ENCODE data around the gene C1orf226.

C1orf226 gene

GRCh38 chr1:162375463-162375862 lies 6.1 kb upstream of the C1orf226 start:
- no peak overlapping the region for H4K5ac ChIP-seq (ENCODE audit: low read length)
- H3K4ac ChIP-seq (ENCODE audit: low read depth, low read length), result no peak overlapping the region
- H3K18ac ChIP-seq (ENCODE audit: low read length), result no peak overlapping the region
- no peak overlapping the region for H4K8ac ChIP-seq (ENCODE audit: low read depth, low read length)
- H3K79me2 ChIP-seq (ENCODE audit: control insufficient read depth, insufficient read depth, low read length), result no peaks in the 10 kb centered on the region
- no peaks in the 10 kb centered on the region for H3K79me1 ChIP-seq (ENCODE audit: low read length)
- no peaks in the 10 kb centered on the region for H3K27me3 ChIP-seq (ENCODE audit: insufficient read depth, low read length, poor library complexity)
- H3K9ac ChIP-seq (ENCODE audit: low read length), result no peak overlapping the region
- no peak overlapping the region for H2BK5ac ChIP-seq (ENCODE audit: low read length)
- WGBS (ENCODE audit: extremely low coverage, insufficient coverage, low lambda C conversion rate), result no CpG with 5 or more reads among the region's 8 CpGs
- H3K4me2 ChIP-seq (ENCODE audit: low read length), result no peak overlapping the region
- no peaks in the 10 kb centered on the region for H3K4me1 ChIP-seq (ENCODE audit: control insufficient read depth, low read depth, low read length)
- no peak overlapping the region for H2BK120ac ChIP-seq (ENCODE audit: low read depth, low read length)
- no peak overlapping the region for H3K56ac ChIP-seq (ENCODE audit: low read length)
- no peak overlapping the region for H2BK15ac ChIP-seq (replicated peaks; ENCODE audit: low read depth)
- no peak overlapping the region for H3K27ac ChIP-seq (ENCODE audit: low read depth, low read length)
- no peaks in the 10 kb centered on the region for H3K36me3 ChIP-seq (ENCODE audit: control insufficient read depth, insufficient read depth, low read length)
- H3K23ac ChIP-seq (ENCODE audit: low read length), result no peak overlapping the region
- H2AK5ac ChIP-seq (ENCODE audit: low read length), result no peak overlapping the region
- H3K4me3 ChIP-seq (ENCODE audit: low read length), result no peak overlapping the region
- DNase-seq, result no peak

- Histone ChIP-seq H3K27me3 (ENCODE audit: insufficient read depth, low read length, poor library complexity) (no peaks in the 10 kb centered on the region), H3K9ac (ENCODE audit: low read length) (no peak within 1 kb of the TSS), H3K18ac (ENCODE audit: low read length) (no peak within 1 kb of the TSS), H2BK15ac (replicated peaks; ENCODE audit: low read depth) (no peak within 1 kb of the TSS), H4K5ac (ENCODE audit: low read length) (no peak within 1 kb of the TSS), H3K23ac (ENCODE audit: low read length) (no peak within 1 kb of the TSS), H3K4me2 (ENCODE audit: low read length) (no peak within 1 kb of the TSS), H2BK5ac (ENCODE audit: low read length) (no peak within 1 kb of the TSS), H3K56ac (ENCODE audit: low read length) (no peak within 1 kb of the TSS), H3K4me3 (ENCODE audit: low read length) (no peak within 1 kb of the TSS), H4K8ac (ENCODE audit: low read depth, low read length) (no peak within 1 kb of the TSS), H3K4ac (ENCODE audit: low read depth, low read length) (no peak within 1 kb of the TSS), H3K4me1 (ENCODE audit: control insufficient read depth, low read depth, low read length) (no peaks in the 10 kb centered on the region), H3K36me3 (ENCODE audit: control insufficient read depth, insufficient read depth, low read length) (no peaks in the 10 kb centered on the region), H3K79me2 (ENCODE audit: control insufficient read depth, insufficient read depth, low read length) (no peaks in the 10 kb centered on the region), H2BK120ac (ENCODE audit: low read depth, low read length) (no peak within 1 kb of the TSS), H3K79me1 (ENCODE audit: low read length) (no peaks in the 10 kb centered on the region), H3K27ac (ENCODE audit: low read depth, low read length) (no peak within 1 kb of the TSS), H2AK5ac (ENCODE audit: low read length) (no peak within 1 kb of the TSS)
- no peak for DNase-seq
- no CpG with 5 or more reads among the region's 5 CpGs for WGBS (ENCODE audit: extremely low coverage, insufficient coverage, low lambda C conversion rate)
Measured at GRCh38 chr1:162376691-162377090, 4.8 kb upstream of the C1orf226 start, which contains the start of gene SPATA46. TSS of gene SPATA46 (minus strand) at chr1:162376854. CDS start at chr1:162376790, 64 bp downstream.

GRCh38 chr1:162380061-162380846 lies 1.3 kb upstream of the C1orf226 start:
- Histone ChIP-seq H4K5ac (ENCODE audit: low read length) (no peak overlapping the region), H3K9ac (ENCODE audit: low read length) (no peak overlapping the region), H2AK5ac (ENCODE audit: low read length) (no peak overlapping the region), H3K4ac (ENCODE audit: low read depth, low read length) (no peak overlapping the region), H3K23ac (ENCODE audit: low read length) (no peak overlapping the region), H3K36me3 (ENCODE audit: control insufficient read depth, insufficient read depth, low read length) (no peaks in the 10 kb centered on the region), H2BK120ac (ENCODE audit: low read depth, low read length) (no peak overlapping the region), H3K4me3 (ENCODE audit: low read length) (no peak overlapping the region), H3K27me3 (ENCODE audit: insufficient read depth, low read length, poor library complexity) (no peaks in the 10 kb centered on the region), H3K79me1 (ENCODE audit: low read length) (no peaks in the 10 kb centered on the region), H4K8ac (ENCODE audit: low read depth, low read length) (no peak overlapping the region), H3K4me1 (ENCODE audit: control insufficient read depth, low read depth, low read length) (no peaks in the 10 kb centered on the region), H2BK15ac (replicated peaks; ENCODE audit: low read depth) (no peak overlapping the region), H3K4me2 (ENCODE audit: low read length) (no peak overlapping the region), H3K27ac (ENCODE audit: low read depth, low read length) (no peak overlapping the region), H3K56ac (ENCODE audit: low read length) (no peak overlapping the region), H3K79me2 (ENCODE audit: control insufficient read depth, insufficient read depth, low read length) (no peaks in the 10 kb centered on the region), H2BK5ac (ENCODE audit: low read length) (no peak overlapping the region), H3K18ac (ENCODE audit: low read length) (no peak overlapping the region)
- no CpG with 5 or more reads among the region's 6 CpGs for WGBS (ENCODE audit: extremely low coverage, insufficient coverage, low lambda C conversion rate)
- no peak for DNase-seq

GRCh38 chr1:162381941-162382750 lies 618 bp downstream of the C1orf226 start:
- H2BK15ac ChIP-seq (replicated peaks; ENCODE audit: low read depth), result no peak overlapping the region
- no peak overlapping the region for H3K27ac ChIP-seq (ENCODE audit: low read depth, low read length)
- H3K56ac ChIP-seq (ENCODE audit: low read length), result no peak overlapping the region
- H3K18ac ChIP-seq (ENCODE audit: low read length), result no peak overlapping the region
- H2BK120ac ChIP-seq (ENCODE audit: low read depth, low read length), result no peak overlapping the region
- no peaks in the 10 kb centered on the region for H3K36me3 ChIP-seq (ENCODE audit: control insufficient read depth, insufficient read depth, low read length)
- H3K4me2 ChIP-seq (ENCODE audit: low read length), result no peak overlapping the region
- H3K23ac ChIP-seq (ENCODE audit: low read length), result no peak overlapping the region
- no peaks in the 10 kb centered on the region for H3K79me1 ChIP-seq (ENCODE audit: low read length)
- no peak overlapping the region for H2BK5ac ChIP-seq (ENCODE audit: low read length)
- no peaks in the 10 kb centered on the region for H3K4me1 ChIP-seq (ENCODE audit: control insufficient read depth, low read depth, low read length)
- H3K79me2 ChIP-seq (ENCODE audit: control insufficient read depth, insufficient read depth, low read length), result no peaks in the 10 kb centered on the region
- H3K9ac ChIP-seq (ENCODE audit: low read length), result no peak overlapping the region
- H3K4ac ChIP-seq (ENCODE audit: low read depth, low read length), result no peak overlapping the region
- no peak overlapping the region for H2AK5ac ChIP-seq (ENCODE audit: low read length)
- no peak overlapping the region for H3K4me3 ChIP-seq (ENCODE audit: low read length)
- WGBS (ENCODE audit: extremely low coverage, insufficient coverage, low lambda C conversion rate), result no CpG with 5 or more reads among the region's 13 CpGs
- H3K27me3 ChIP-seq (ENCODE audit: insufficient read depth, low read length, poor library complexity), result no peaks in the 10 kb centered on the region
- no peak for DNase-seq
- H4K5ac ChIP-seq (ENCODE audit: low read length), result no peak overlapping the region
- no peak overlapping the region for H4K8ac ChIP-seq (ENCODE audit: low read depth, low read length)

- Histone ChIP-seq H2BK120ac (ENCODE audit: low read depth, low read length) (no peak overlapping the region), H3K4me1 (ENCODE audit: control insufficient read depth, low read depth, low read length) (no peaks in the 10 kb centered on the region), H3K56ac (ENCODE audit: low read length) (no peak overlapping the region), H4K5ac (ENCODE audit: low read length) (no peak overlapping the region), H2BK15ac (replicated peaks; ENCODE audit: low read depth) (no peak overlapping the region), H3K9ac (ENCODE audit: low read length) (no peak overlapping the region), H3K79me2 (ENCODE audit: control insufficient read depth, insufficient read depth, low read length) (no peaks in the 10 kb centered on the region), H3K18ac (ENCODE audit: low read length) (no peak overlapping the region), H3K4ac (ENCODE audit: low read depth, low read length) (no peak overlapping the region), H4K8ac (ENCODE audit: low read depth, low read length) (no peak overlapping the region), H3K79me1 (ENCODE audit: low read length) (no peaks in the 10 kb centered on the region), H3K4me3 (ENCODE audit: low read length) (no peak overlapping the region), H3K27me3 (ENCODE audit: insufficient read depth, low read length, poor library complexity) (no peaks in the 10 kb centered on the region), H3K27ac (ENCODE audit: low read depth, low read length) (no peak overlapping the region), H2BK5ac (ENCODE audit: low read length) (no peak overlapping the region), H3K36me3 (ENCODE audit: control insufficient read depth, insufficient read depth, low read length) (no peaks in the 10 kb centered on the region), H3K23ac (ENCODE audit: low read length) (no peak overlapping the region), H2AK5ac (ENCODE audit: low read length) (no peak overlapping the region), H3K4me2 (ENCODE audit: low read length) (no peak overlapping the region)
- DNase-seq, result no peak
- no CpG with 5 or more reads among the region's 6 CpGs for WGBS (ENCODE audit: extremely low coverage, insufficient coverage, low lambda C conversion rate)
Measured at GRCh38 chr1:162383091-162383490, 1.6 kb downstream of the C1orf226 start.

All from mesendoderm (in vitro differentiated cells).